GM23338 (cell line): ENCODE data around the gene DEPDC5.

ENCODE experiments used
- CREB1 ChIP-seq: fragments of 250-450 bp; sonication (Bioruptor Pico); IDR thresholded peaks from 2 replicates; pipeline ENCODE4 v1.5.0; 2020; ENCODE audit warnings: low read depth, mild to moderate bottlenecking, moderate library complexity
- EZH2 ChIP-seq: fragments of 200-600 bp; sonication (generic); IDR thresholded peaks from one replicate; pipeline ENCODE4 v1.8.0; 2017; ENCODE audit warnings: antibody characterized with exemption, mild to moderate bottlenecking, low read depth; ENCODE audit not compliant: unreplicated experiment
- JUNB ChIP-seq: IDR thresholded peaks from one replicate; pipeline ENCODE4 v1.6.1; 2016; ENCODE audit warnings: antibody characterized with exemption; ENCODE audit not compliant: unreplicated experiment
- REST ChIP-seq: IDR thresholded peaks from one replicate; pipeline ENCODE4 v1.6.1; 2018; ENCODE audit warnings: antibody characterized with exemption; ENCODE audit not compliant: unreplicated experiment
- TF ChIP-seq, protein P1 (sequence below), 2 experiments: fragments of 200-600 bp in 1 of 2; sonication (generic) in 1 of 2; conservative IDR thresholded peaks; 2 replicates each; pipeline versions ENCODE4 v1.5.1 to v1.6.1; 2016 to 2017; ENCODE audit warnings: antibody characterized with exemption in 2 of 2, low read depth in 2 of 2, mild to moderate bottlenecking in 2 of 2, moderate library complexity in 1 of 2

DNA sequence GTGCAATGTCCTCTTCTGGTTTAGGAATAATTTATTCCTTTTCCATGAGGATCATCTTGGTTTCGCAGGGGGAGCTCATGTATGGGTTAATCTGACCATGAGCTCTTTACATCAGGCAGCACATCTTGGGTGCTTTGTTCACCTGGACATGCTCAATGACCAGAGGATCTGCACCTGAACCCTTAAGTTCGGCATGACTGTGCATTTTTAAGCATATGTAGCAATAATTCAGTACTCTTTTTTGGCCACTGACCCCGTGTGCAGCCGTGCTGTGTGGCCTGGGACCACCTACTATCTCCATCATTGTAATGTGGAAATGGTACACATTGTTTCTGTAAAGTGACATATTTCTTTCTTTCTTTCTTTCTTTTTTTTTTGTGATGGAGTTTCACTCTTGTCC, 62.9 kb downstream of the DEPDC5 start:
- TF ChIP-seq REST: no peak
- TF ChIP-seq, protein P1, sequence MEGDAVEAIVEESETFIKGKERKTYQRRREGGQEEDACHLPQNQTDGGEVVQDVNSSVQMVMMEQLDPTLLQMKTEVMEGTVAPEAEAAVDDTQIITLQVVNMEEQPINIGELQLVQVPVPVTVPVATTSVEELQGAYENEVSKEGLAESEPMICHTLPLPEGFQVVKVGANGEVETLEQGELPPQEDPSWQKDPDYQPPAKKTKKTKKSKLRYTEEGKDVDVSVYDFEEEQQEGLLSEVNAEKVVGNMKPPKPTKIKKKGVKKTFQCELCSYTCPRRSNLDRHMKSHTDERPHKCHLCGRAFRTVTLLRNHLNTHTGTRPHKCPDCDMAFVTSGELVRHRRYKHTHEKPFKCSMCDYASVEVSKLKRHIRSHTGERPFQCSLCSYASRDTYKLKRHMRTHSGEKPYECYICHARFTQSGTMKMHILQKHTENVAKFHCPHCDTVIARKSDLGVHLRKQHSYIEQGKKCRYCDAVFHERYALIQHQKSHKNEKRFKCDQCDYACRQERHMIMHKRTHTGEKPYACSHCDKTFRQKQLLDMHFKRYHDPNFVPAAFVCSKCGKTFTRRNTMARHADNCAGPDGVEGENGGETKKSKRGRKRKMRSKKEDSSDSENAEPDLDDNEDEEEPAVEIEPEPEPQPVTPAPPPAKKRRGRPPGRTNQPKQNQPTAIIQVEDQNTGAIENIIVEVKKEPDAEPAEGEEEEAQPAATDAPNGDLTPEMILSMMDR (conservative IDR thresholded peaks at IDR 0.05; ENCODE audit: low read depth in 2 of 2): no peak
- TF ChIP-seq CREB1 (CRISPR knock-in tag): no peak
- no peak for TF ChIP-seq JUNB
- no peak for TF ChIP-seq EZH2
